Neural progenitor cell (in vitro differentiated cells): Measurements from ENCODE around the gene MYL4.

ENCODE experiments used
- CTCF ChIP-seq: fragments of 200-600 bp; sonication (generic); IDR thresholded peaks from 2 replicates; pipeline ENCODE4 v1.5.1; 2017; ENCODE audit warnings: antibody characterized with exemption, mild to moderate bottlenecking
- EZH2 ChIP-seq: fragments of 200-600 bp; sonication (generic); IDR thresholded peaks from 2 replicates; pipeline ENCODE4 v1.6.1; 2017; ENCODE audit warnings: antibody characterized with exemption, mild to moderate bottlenecking, moderate library complexity
- EZH2phosphoT487 ChIP-seq: fragments of 200-600 bp; sonication (generic); IDR thresholded peaks from 2 replicates; pipeline ENCODE4 v1.6.1; 2017; ENCODE audit warnings: antibody characterized with exemption

- TF ChIP-seq EZH2 (no peak), CTCF (no peak), EZH2phosphoT487 (no peak)
Measured at GRCh38 chr17:47227862-47228261, 18.7 kb downstream of the MYL4 start.
